ENCODE measurements around the gene LHX1. TPM values are rescaled to one million over a fixed set of nuclear protein-coding genes. Genes with fewer than 3 reads are reported as not detected.

The LHX1 gene
- total RNA-seq, 1 experiment from 2014 or later: 0.61 TPM

DNA sequence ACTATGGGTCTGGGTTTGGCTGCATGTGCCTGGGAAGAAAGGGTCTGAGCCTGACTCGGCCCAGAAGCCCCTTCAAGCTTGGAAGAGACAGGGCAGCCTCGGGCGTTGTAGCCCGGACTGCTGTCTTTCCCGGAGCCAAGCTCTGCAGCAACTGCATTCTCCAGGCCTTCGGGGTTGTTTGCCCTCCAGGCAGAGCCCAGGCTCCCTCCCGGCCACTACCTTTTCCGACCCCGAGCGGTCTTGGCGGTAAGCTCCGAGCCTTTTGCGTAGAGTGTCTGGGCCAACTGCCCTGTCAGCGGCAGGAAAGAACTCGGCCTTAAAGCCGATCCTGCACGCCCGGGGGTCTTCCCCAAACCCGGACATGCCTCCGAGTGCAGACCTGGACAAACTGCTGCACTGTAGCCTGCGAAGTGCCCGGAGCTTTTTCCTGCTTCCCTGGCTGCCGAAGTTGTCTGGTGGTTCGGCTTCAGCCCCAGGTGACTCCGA is 1.3 kb downstream of the LHX1 start (continued):
- TF ChIP-seq, protein P1, sequence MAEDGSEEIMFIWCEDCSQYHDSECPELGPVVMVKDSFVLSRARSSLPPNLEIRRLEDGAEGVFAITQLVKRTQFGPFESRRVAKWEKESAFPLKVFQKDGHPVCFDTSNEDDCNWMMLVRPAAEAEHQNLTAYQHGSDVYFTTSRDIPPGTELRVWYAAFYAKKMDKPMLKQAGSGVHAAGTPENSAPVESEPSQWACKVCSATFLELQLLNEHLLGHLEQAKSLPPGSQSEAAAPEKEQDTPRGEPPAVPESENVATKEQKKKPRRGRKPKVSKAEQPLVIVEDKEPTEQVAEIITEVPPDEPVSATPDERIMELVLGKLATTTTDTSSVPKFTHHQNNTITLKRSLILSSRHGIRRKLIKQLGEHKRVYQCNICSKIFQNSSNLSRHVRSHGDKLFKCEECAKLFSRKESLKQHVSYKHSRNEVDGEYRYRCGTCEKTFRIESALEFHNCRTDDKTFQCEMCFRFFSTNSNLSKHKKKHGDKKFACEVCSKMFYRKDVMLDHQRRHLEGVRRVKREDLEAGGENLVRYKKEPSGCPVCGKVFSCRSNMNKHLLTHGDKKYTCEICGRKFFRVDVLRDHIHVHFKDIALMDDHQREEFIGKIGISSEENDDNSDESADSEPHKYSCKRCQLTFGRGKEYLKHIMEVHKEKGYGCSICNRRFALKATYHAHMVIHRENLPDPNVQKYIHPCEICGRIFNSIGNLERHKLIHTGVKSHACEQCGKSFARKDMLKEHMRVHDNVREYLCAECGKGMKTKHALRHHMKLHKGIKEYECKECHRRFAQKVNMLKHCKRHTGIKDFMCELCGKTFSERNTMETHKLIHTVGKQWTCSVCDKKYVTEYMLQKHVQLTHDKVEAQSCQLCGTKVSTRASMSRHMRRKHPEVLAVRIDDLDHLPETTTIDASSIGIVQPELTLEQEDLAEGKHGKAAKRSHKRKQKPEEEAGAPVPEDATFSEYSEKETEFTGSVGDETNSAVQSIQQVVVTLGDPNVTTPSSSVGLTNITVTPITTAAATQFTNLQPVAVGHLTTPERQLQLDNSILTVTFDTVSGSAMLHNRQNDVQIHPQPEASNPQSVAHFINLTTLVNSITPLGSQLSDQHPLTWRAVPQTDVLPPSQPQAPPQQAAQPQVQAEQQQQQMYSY (CRISPR knock-in tag; IDR thresholded peaks at IDR 0.05): 0 out of 2 replicates have a peak, but pooled peaks have one; percentile 35
- TF ChIP-seq NFE2L1 (CRISPR knock-in tag; IDR thresholded peaks at IDR 0.05): no peak

DNA sequence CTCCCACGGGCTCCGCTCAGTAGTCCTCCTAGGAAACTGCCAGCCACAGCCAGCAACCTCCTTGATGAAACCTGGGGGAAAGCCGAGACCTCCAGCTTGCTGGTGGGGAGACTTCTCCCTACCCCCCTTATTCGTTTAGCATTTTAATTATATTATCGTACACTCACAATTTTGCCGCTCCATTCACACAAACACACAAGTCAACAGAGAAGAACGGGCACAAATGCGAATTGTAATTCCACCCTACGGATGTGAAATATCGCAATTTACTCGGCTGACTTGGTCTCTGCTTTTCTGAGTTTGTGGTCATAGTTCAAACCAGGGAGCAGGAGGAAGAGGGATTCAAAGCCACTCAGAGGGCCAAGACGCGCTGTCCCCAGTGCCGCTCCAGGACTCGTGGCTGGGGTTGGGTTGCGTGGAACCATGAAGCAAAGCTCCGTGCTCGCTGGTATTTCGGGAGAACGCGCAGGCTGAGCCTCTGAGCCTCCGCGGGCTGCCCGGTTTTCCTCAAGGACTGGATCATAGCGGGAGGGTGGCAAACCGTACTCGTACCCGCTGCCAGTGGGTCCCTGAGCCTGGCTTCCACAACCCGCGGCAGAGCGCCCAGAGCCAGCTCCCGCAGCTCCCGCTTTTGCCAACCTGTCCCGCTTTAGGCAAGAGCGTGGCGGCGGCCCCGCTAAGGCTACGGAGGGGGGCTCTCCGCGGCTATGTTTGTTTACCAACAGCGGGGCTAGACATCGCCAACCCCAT is 2.0 kb downstream of the LHX1 start:
- Mint-ChIP-seq H3K27ac (no peak overlapping the region), H3K27me3 (ENCODE audit: low read depth) (peaks cover 99% of the 10 kb centered on the region), H3K4me3 (peak overlapping the region; percentile 78), H3K4me1 (peaks cover 65% of the 10 kb centered on the region), H3K36me3 (no peaks in the 10 kb centered on the region), H3K9me3 (no peaks in the 10 kb centered on the region)
- ATAC-seq (no peak), DNase-seq (ENCODE audit: low spot score) (no peak)
- no peak for TF ChIP-seq GABPB1 (CRISPR knock-in tag; IDR thresholded peaks at IDR 0.05)
- TF ChIP-seq, protein P2, sequence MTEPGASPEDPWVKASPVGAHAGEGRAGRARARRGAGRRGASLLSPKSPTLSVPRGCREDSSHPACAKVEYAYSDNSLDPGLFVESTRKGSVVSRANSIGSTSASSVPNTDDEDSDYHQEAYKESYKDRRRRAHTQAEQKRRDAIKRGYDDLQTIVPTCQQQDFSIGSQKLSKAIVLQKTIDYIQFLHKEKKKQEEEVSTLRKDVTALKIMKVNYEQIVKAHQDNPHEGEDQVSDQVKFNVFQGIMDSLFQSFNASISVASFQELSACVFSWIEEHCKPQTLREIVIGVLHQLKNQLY (CRISPR knock-in tag; IDR thresholded peaks at IDR 0.05): no peak
- no peak for TF ChIP-seq PRRX2 (CRISPR knock-in tag; IDR thresholded peaks at IDR 0.05)
- TF ChIP-seq, protein P3, sequence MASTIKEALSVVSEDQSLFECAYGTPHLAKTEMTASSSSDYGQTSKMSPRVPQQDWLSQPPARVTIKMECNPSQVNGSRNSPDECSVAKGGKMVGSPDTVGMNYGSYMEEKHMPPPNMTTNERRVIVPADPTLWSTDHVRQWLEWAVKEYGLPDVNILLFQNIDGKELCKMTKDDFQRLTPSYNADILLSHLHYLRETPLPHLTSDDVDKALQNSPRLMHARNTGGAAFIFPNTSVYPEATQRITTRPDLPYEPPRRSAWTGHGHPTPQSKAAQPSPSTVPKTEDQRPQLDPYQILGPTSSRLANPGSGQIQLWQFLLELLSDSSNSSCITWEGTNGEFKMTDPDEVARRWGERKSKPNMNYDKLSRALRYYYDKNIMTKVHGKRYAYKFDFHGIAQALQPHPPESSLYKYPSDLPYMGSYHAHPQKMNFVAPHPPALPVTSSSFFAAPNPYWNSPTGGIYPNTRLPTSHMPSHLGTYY (CRISPR knock-in tag; IDR thresholded peaks at IDR 0.05): no peak
- no peak for TF ChIP-seq CBFB (CRISPR knock-in tag; IDR thresholded peaks at IDR 0.05; ENCODE audit: low read depth)
- TF ChIP-seq, protein P4, sequence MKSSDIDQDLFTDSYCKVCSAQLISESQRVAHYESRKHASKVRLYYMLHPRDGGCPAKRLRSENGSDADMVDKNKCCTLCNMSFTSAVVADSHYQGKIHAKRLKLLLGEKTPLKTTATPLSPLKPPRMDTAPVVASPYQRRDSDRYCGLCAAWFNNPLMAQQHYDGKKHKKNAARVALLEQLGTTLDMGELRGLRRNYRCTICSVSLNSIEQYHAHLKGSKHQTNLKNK (CRISPR knock-in tag; IDR thresholded peaks at IDR 0.05): no peak
- no peak for TF ChIP-seq MXD4 (CRISPR knock-in tag; IDR thresholded peaks at IDR 0.05; ENCODE audit: borderline replicate concordance)
- no peak for TF ChIP-seq TCF7 (CRISPR knock-in tag; IDR thresholded peaks at IDR 0.05; ENCODE audit: low read depth)
- TF ChIP-seq ZNF138 (CRISPR knock-in tag; conservative IDR thresholded peaks at IDR 0.05): no peak
- TF ChIP-seq, protein P1 (CRISPR knock-in tag; IDR thresholded peaks at IDR 0.05): no peak
- TF ChIP-seq ATF1 (CRISPR knock-in tag; IDR thresholded peaks at IDR 0.05): no peak
- TF ChIP-seq KAT7 (CRISPR knock-in tag; IDR thresholded peaks at IDR 0.05; ENCODE audit: borderline replicate concordance): no peak
- TF ChIP-seq, protein P5, sequence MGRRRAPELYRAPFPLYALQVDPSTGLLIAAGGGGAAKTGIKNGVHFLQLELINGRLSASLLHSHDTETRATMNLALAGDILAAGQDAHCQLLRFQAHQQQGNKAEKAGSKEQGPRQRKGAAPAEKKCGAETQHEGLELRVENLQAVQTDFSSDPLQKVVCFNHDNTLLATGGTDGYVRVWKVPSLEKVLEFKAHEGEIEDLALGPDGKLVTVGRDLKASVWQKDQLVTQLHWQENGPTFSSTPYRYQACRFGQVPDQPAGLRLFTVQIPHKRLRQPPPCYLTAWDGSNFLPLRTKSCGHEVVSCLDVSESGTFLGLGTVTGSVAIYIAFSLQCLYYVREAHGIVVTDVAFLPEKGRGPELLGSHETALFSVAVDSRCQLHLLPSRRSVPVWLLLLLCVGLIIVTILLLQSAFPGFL (CRISPR knock-in tag; IDR thresholded peaks at IDR 0.05; ENCODE audit: borderline replicate concordance): no peak
- no peak for TF ChIP-seq SMAD4 (CRISPR knock-in tag; IDR thresholded peaks at IDR 0.05)
- TF ChIP-seq, protein P6, sequence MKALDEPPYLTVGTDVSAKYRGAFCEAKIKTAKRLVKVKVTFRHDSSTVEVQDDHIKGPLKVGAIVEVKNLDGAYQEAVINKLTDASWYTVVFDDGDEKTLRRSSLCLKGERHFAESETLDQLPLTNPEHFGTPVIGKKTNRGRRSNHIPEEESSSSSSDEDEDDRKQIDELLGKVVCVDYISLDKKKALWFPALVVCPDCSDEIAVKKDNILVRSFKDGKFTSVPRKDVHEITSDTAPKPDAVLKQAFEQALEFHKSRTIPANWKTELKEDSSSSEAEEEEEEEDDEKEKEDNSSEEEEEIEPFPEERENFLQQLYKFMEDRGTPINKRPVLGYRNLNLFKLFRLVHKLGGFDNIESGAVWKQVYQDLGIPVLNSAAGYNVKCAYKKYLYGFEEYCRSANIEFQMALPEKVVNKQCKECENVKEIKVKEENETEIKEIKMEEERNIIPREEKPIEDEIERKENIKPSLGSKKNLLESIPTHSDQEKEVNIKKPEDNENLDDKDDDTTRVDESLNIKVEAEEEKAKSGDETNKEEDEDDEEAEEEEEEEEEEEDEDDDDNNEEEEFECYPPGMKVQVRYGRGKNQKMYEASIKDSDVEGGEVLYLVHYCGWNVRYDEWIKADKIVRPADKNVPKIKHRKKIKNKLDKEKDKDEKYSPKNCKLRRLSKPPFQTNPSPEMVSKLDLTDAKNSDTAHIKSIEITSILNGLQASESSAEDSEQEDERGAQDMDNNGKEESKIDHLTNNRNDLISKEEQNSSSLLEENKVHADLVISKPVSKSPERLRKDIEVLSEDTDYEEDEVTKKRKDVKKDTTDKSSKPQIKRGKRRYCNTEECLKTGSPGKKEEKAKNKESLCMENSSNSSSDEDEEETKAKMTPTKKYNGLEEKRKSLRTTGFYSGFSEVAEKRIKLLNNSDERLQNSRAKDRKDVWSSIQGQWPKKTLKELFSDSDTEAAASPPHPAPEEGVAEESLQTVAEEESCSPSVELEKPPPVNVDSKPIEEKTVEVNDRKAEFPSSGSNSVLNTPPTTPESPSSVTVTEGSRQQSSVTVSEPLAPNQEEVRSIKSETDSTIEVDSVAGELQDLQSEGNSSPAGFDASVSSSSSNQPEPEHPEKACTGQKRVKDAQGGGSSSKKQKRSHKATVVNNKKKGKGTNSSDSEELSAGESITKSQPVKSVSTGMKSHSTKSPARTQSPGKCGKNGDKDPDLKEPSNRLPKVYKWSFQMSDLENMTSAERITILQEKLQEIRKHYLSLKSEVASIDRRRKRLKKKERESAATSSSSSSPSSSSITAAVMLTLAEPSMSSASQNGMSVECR (CRISPR knock-in tag; IDR thresholded peaks at IDR 0.05; ENCODE audit: borderline replicate concordance): no peak
- no peak for TF ChIP-seq CREB1 (CRISPR knock-in tag; IDR thresholded peaks at IDR 0.05)
- TF ChIP-seq ZNF416 (CRISPR knock-in tag; IDR thresholded peaks at IDR 0.05): no peak
- ChIA-PET POLR2A (interaction anchor here (2.0 kb wide), 1 partner anchor 10 kb away, joined by 7 read pairs; the partner anchor contains the start of gene AATF), CTCF (interaction anchor here (0.8 to 2.4 kb wide), 11 partner anchors 10 to 338 kb away, joined by 3 to 12 read pairs (median 3); partner anchors contain the start of genes AATF and MRM1)
